Rectal smooth muscle tissue (tissue), 1 donor: Measurements from ENCODE around the gene DCLRE1C.
A peak's percentile ranks its signal among the peaks of the same experiment; 100 is the strongest.
"Not testable (repeated sequence)": the region's sequence is repeated elsewhere in the genome, so short reads cannot be mapped to it uniquely, and the experiment has no call there.

Experiments
- H3K27ac ChIP-seq: one replicate; pipeline ENCODE4 v1.7.0; 2013; ENCODE audit warnings: low read depth, low read length, inconsistent platforms
- H3K27me3 ChIP-seq: one replicate; pipeline ENCODE4 v1.7.0; 2013; ENCODE audit warnings: low read length; ENCODE audit not compliant: control insufficient read depth, insufficient read depth
- H3K36me3 ChIP-seq: one replicate; pipeline ENCODE4 v1.7.0; 2013; ENCODE audit warnings: low read length; ENCODE audit not compliant: control insufficient read depth, insufficient read depth
- H3K4me1 ChIP-seq: one replicate; pipeline ENCODE4 v1.7.0; 2013; ENCODE audit warnings: low read length; ENCODE audit not compliant: control insufficient read depth, insufficient read depth
- H3K4me3 ChIP-seq: one replicate; pipeline ENCODE4 v1.7.0; 2013; ENCODE audit warnings: low read length
- H3K9ac ChIP-seq: one replicate; pipeline ENCODE4 v1.7.0; 2013; ENCODE audit warnings: low read length

Gene DCLRE1C

GRCh38 chr10:14959221-14960057 is 5.5 kb upstream of the DCLRE1C start, which contains the start of gene MEIG1:
TSS of gene MEIG1 (plus strand) at chr10:14959388. CDS start at chr10:14966469, 7,081 bp downstream.
- Histone ChIP-seq H3K27ac (peak within 1 kb of the TSS; percentile 96), H3K9ac (peak within 1 kb of the TSS; percentile 97), H3K4me3 (peak within 1 kb of the TSS; percentile 93), H3K36me3 (no peaks in the 10 kb centered on the region), H3K27me3 (no peaks in the 10 kb centered on the region), H3K4me1 (no peaks in the 10 kb centered on the region)

GRCh38 chr10:14958872-14959220 is 5.0 kb upstream of the DCLRE1C start:
- no peaks in the 10 kb centered on the region for H3K4me1 ChIP-seq
- H3K9ac ChIP-seq = no peak overlapping the region
- H3K4me3 ChIP-seq = peak overlapping the region; percentile 93
- H3K27ac ChIP-seq = peak overlapping the region; percentile 96
- H3K36me3 ChIP-seq = no peaks in the 10 kb centered on the region
- H3K27me3 ChIP-seq = no peaks in the 10 kb centered on the region

GRCh38 chr10:14954934-14955333 is 1.0 kb upstream of the DCLRE1C start:
- peaks cover 4% of the 10 kb centered on the region for H3K4me1 ChIP-seq
- no peaks in the 10 kb centered on the region for H3K27me3 ChIP-seq
- H3K4me3 ChIP-seq = no peak overlapping the region
- no peak overlapping the region for H3K9ac ChIP-seq
- H3K36me3 ChIP-seq = no peaks in the 10 kb centered on the region
- no peak overlapping the region for H3K27ac ChIP-seq

GRCh38 chr10:14953424-14954000 is 384 bp downstream of the DCLRE1C start:
- Histone ChIP-seq H3K4me1 (peaks cover 4% of the 10 kb centered on the region), H3K9ac (peak overlapping the region; percentile 38), H3K36me3 (no peaks in the 10 kb centered on the region), H3K27ac (peak overlapping the region; percentile 87), H3K4me3 (peak overlapping the region; percentile 87), H3K27me3 (no peaks in the 10 kb centered on the region)

- H3K27me3 ChIP-seq = no peaks in the 10 kb centered on the region
- peak overlapping the region; percentile 12 for H3K9ac ChIP-seq
- H3K27ac ChIP-seq = peak overlapping the region; percentile 87
- peak overlapping the region; percentile 87 for H3K4me3 ChIP-seq
- H3K36me3 ChIP-seq = no peaks in the 10 kb centered on the region
- H3K4me1 ChIP-seq = peaks cover 4% of the 10 kb centered on the region
Measured at GRCh38 chr10:14952851-14953423, 959 bp downstream of the DCLRE1C start.

GRCh38 chr10:14949291-14949690 is 4.6 kb downstream of the DCLRE1C start:
- peaks cover 6% of the 10 kb centered on the region for H3K36me3 ChIP-seq
- H3K9ac ChIP-seq = no peak overlapping the region
- H3K27ac ChIP-seq = no peak overlapping the region
- peaks cover 4% of the 10 kb centered on the region for H3K4me1 ChIP-seq
- H3K4me3 ChIP-seq = no peak overlapping the region
- no peaks in the 10 kb centered on the region for H3K27me3 ChIP-seq

GRCh38 chr10:14947268-14947667 is 6.6 kb downstream of the DCLRE1C start:
- H3K27me3 ChIP-seq = no peaks in the 10 kb centered on the region
- H3K4me3 ChIP-seq = no peak overlapping the region
- H3K9ac ChIP-seq = no peak overlapping the region
- no peak overlapping the region for H3K27ac ChIP-seq
- peaks cover 6% of the 10 kb centered on the region for H3K36me3 ChIP-seq
- H3K4me1 ChIP-seq = no peaks in the 10 kb centered on the region

- H3K9ac ChIP-seq = no peak overlapping the region
- H3K4me3 ChIP-seq = no peak overlapping the region
- peaks cover 6% of the 10 kb centered on the region for H3K36me3 ChIP-seq
- no peaks in the 10 kb centered on the region for H3K27me3 ChIP-seq
- H3K27ac ChIP-seq = no peak overlapping the region
- no peaks in the 10 kb centered on the region for H3K4me1 ChIP-seq
Measured at GRCh38 chr10:14945108-14945507, 8.8 kb downstream of the DCLRE1C start.

GRCh38 chr10:14942950-14943338 is 11.0 kb downstream of the DCLRE1C start:
- H3K4me1 ChIP-seq, H3K27me3 ChIP-seq, H3K9ac ChIP-seq, H3K27ac ChIP-seq, H3K4me3 ChIP-seq, H3K36me3 ChIP-seq: not testable (repeated sequence)

GRCh38 chr10:14942147-14942949 is 11.5 kb downstream of the DCLRE1C start:
- not testable (repeated sequence) for H3K27me3 ChIP-seq, H3K4me1 ChIP-seq, H3K4me3 ChIP-seq, H3K27ac ChIP-seq, H3K36me3 ChIP-seq, H3K9ac ChIP-seq

GRCh38 chr10:14938971-14939370 is 14.9 kb downstream of the DCLRE1C start:
- not testable (repeated sequence) for H3K9ac ChIP-seq, H3K36me3 ChIP-seq, H3K4me3 ChIP-seq, H3K27ac ChIP-seq, H3K27me3 ChIP-seq, H3K4me1 ChIP-seq

GRCh38 chr10:14936584-14936983 is 17.3 kb downstream of the DCLRE1C start:
- no peak overlapping the region for H3K27ac ChIP-seq
- no peak overlapping the region for H3K9ac ChIP-seq
- no peak overlapping the region for H3K4me3 ChIP-seq
- no peaks in the 10 kb centered on the region for H3K4me1 ChIP-seq
- no peaks in the 10 kb centered on the region for H3K27me3 ChIP-seq
- H3K36me3 ChIP-seq = no peaks in the 10 kb centered on the region
